SW 1271 (cell line): ENCODE data around the gene TAF9B.
A peak's percentile ranks its signal among the peaks of the same experiment; 100 is the strongest.
"Not testable (repeated sequence)": the region's sequence is repeated elsewhere in the genome, so short reads cannot be mapped to it uniquely, and the experiment has no call there.

Experiments used
- DNase-seq, 2 experiments: peaks; one replicate each; lab custom pipeline; 2025; lab: John Stamatoyannopoulos, UW

Gene TAF9B

GRCh38 chrX:78116365-78116764, 23.1 kb downstream of the TAF9B start:
- DNase-seq = no peak

DNA sequence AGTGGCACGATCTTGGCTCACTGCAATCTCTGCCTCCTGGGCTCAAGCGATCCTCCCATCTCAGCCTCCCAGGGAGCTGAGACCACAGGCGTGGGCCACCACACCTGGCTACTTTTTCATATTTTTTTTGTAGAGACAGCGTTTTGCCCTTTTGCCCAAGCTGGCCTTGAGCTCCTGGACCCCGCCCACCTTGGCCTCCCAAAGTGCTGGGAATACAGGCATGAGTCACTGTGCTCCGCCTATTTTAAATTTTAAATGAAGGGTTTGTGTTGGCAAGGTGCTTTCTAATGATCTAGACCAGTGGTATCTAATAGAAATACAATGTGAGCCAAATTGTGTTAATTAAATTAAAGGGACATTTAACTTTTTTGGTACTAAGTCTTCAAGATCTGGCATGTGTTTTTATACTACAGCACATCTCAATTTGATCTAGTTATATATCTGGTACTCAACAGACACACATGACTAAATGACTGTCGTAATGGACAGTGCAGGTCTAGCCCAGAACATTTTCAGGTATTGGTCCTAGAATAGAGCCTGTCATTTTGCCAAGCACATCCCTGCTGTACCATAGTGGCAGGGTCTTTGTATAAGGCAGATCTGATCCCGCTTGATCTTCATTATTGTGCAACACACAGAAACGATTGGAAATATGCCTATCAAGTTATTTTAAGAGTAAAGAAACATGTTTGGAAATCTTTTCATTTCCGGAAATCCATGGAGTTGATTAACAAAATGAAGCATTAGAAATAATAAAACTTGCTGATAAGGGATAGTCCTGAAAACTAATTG, 28.1 kb downstream of the TAF9B start:
- no peak for DNase-seq

DNA sequence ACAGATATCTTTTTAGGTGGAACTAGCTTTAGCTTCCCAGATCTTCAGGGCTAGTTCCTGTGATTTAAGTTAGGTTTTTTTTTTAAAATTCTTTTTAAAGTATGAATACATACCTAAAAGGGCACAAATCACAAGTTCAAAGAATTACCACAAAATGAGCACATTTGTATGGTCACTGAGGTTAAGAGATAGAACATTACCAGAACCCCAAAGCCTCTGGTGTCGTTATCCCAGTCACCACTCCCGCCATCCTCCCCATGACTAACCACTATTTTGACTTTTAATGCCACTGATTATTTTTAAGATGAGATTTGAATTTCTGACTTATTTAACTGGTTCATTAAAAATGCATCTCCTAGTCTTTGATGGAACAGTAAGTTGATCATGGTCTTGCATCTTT, 30.0 kb downstream of the TAF9B start:
- no peak for DNase-seq

DNA sequence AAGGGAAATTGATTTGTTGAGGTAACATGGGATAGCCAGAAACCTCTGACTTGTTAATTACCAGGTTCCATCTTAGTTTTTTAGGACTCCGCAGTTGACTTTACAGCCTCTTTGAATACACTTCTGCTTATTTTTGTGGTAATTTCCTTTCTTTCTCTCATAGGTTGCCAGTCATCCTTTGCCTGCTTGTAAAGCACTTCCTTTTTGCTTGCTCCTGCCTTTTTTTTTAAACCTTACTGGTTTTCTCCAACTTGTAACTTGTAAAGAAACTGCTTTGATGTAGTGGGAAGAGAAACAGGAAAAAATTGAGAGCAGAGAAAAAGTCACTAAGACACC, 32.8 kb downstream of the TAF9B start:
- DNase-seq = no peak

- no peak for DNase-seq
These were observed 33.4 kb downstream of the TAF9B start for GRCh38 chrX:78105944-78106650.

DNA sequence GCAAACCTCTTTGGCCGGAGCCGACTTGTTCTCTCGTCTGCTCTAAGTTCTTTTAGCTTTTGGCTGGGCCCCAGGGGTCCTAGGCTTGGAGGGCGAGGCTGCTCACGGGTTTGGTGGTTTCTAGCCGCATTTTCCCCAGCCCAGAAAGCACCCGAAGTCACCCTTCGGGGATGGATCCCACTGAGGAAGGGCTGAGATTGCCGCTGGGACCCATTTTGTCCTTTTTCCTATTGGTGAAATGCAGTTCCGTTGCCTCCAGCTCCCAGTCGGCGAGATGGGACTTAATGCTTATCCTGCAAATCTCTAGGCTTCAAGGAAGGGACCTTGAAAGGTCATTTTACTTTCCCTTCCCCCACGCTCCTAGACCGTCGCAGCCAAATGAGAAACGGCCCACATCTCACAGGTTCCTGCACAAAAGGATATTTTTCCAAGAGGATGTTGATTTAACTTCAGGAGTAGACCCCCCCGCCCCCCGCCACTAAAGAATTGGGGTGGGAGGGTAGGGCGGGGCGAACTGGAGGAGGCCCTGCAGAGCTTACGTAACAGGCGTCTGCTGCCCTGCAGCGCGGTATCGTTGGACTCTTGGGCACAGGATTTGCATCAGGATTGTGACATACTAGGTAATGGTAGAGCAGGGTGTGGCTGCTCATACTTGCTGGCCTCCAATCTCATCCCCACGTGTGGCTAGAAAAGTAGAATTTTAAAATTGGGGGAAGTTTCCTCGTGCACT, 34.8 kb downstream of the TAF9B start:
- DNase-seq = peak in 1 of 2 experiments; percentile 7

DNA sequence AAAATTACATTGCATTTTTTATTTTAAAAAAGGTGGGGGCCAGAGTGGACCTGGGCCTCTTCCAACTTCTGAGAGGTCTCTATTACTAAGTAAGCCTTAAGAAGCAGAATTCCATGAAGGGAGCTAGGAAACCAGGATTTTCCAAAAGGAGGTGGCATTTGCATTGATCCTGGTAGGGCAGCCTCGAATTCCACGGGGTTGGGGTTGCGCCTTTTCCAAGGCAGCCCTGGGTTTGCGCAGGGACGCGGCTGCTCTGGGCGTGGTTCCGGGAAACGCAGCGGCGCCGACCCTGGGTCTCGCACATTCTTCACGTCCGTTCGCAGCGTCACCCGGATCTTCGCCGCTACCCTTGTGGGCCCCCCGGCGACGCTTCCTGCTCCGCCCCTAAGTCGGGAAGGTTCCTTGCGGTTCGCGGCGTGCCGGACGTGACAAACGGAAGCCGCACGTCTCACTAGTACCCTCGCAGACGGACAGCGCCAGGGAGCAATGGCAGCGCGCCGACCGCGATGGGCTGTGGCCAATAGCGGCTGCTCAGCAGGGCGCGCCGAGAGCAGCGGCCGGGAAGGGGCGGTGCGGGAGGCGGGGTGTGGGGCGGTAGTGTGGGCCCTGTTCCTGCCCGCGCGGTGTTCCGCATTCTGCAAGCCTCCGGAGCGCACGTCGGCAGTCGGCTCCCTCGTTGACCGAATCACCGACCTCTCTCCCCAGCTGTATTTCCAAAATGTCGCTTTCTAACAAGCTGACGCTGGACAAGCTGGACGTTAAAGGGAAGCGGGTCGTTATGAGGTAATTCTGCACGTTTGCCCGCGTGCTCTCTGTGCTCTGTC, 35.6 kb downstream of the TAF9B start, which contains the start of gene PGK1:
Gene PGK1, plus strand, starts transcription at position 626 of the 824 bp plus-strand sequence. Its CDS starts 93 bp downstream, at position 719.
- DNase-seq = peak; percentile 48 to 80

DNA sequence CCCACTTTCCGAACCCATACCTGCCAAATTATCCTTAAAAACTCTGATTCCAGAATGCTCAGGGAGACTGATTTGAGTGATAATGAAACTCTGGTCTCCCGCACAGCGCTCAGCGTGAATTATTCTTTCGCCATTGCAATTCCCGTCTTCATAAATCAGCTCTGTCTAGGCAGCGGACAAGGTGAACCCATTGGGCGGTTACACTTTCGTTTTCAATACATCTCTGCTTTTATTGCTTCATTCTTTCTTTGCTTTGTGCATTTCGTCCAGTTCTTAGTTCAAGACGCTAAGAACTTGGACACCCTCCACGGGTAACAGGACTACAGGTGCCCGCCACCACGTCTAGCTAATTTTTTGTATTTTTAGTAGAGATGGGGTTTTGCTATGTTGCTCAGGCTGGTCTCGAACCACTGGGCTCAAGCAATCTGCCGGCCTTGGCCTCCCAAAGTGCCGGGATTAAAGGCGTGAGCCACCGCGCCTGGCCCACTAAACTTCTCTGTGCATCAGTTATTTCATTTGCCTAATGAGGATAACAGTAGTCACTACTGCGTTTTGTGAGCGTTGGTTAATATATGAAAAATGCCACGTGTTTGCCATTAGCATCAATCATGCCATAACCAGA, 36.3 kb downstream of the TAF9B start:
- DNase-seq = no peak

DNA sequence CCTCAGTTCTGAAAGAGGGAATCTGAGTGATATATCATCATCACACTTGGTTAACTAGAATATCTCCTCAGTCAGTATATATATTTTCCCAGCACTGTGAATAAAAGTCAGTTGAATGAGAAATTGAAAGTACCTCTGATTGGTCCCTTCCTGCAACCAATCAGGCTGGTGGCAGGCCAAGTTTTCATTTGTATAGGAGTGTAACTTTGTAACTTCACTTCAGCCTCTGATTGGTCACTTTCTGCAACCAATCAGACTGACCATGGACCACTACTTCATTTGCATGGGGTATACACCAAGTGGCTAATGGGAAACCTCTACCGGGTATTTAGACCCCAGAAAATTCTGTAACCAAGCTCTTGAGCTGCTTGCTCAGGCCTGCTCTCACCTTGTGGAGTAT, 37.4 kb downstream of the TAF9B start:
- DNase-seq = no peak

- no peak for DNase-seq
These were observed 41.3 kb downstream of the TAF9B start for GRCh38 chrX:78098108-78098507.

DNA sequence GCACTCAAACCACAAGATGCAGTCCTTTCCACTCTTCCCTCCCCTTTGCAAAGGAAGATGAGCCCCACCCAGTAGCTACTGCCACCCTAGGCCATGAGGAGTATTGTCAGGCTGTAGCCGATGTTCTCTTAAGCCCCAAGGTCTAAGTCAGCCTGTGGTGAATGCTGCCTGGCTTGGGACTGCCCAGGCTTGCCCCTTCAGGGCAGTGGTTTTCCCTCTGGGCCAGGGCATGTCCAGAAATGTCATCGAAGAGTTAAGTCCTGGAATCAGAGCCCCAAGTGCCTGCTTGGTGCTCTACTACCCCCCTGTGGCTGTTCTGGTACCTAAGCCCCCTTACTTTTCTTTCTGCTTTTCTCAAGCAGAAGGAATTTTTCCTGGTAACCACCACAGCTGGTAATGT, 47.2 kb downstream of the TAF9B start:
- DNase-seq = no peak

- DNase-seq = not testable (repeated sequence)
These were observed 58.0 kb downstream of the TAF9B start for GRCh38 chrX:78081413-78081812.
